GM10847 (cell line): ENCODE results near the gene CSF1R.

Experiments used
- POLR2A ChIP-seq: IDR thresholded peaks from 2 replicates; pipeline ENCODE4 v1.6.1; 2011; ENCODE audit not compliant: insufficient read length; ENCODE audit errors: extremely low read depth

CSF1R gene

GRCh38 chr5:150069672-150070627 lies 16.4 kb downstream of the CSF1R start:
- TF ChIP-seq POLR2A = no peak

- no peak for TF ChIP-seq POLR2A
These were observed 17.3 kb downstream of the CSF1R start for GRCh38 chr5:150068961-150069645.

- TF ChIP-seq POLR2A = no peak
These were observed 17.9 kb downstream of the CSF1R start for GRCh38 chr5:150068472-150068871.

DNA sequence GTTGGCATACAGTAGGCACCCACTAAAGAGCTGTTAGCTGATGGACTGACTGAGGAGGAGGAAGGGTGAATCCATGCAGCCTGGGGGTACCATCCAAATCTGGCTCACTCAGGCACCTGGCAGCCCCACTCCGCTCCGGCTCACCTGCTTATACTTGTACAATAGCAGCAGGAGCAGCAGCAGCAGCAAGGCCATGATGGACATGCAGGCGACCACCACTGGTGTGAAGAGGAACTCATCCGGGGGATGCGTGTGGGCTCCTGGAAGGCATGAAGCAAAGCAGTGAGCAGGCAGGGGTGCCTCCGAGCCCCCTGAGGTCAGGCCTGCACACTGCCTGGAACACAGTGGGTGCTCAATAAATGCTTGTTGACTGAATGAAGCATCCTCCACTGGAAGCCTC lies 18.3 kb downstream of the CSF1R start:
- no peak for TF ChIP-seq POLR2A

- TF ChIP-seq POLR2A = no peak
These were observed 18.9 kb downstream of the CSF1R start for GRCh38 chr5:150067405-150067960.

- TF ChIP-seq POLR2A = no peak
These were observed 19.4 kb downstream of the CSF1R start for GRCh38 chr5:150066901-150067396.

DNA sequence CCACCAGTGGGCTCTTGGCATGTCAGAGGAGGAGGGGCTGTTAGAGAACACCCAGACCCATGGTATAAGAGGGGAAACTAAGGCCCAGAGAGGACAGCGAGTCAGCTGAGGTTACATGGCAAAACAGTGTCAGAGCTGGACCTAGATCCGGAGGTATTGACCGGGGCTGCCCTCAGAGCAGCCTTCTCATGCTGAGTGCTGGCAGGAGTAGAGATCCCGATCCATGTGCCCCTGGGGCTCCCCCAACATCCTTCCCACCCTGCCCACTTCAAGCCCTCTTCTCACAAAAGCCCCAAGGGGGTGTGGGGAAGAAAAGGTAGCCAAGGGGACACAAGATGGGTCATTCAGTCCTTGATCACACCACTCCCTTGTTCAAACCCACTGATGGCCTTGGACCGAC lies 19.9 kb downstream of the CSF1R start:
- no peak for TF ChIP-seq POLR2A

DNA sequence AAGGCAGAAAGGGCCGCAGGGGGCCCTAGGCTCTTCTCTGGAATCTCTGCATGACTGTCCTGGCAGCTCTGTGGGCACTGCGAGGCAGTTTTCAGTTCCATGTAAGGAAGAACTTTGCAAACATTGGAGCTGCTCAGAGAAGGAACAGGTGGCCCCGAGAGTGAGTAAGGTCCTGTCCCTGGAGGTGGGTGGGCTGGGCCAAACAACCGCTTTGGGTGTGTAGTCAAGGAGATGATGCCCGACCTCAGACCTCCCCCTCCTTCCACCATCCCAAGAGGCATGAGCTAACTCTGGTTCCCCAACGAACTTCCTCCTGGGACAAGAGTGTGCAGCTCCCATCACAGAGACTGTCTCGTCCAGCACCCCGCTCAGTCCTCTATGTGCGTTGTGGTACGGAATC lies 20.5 kb downstream of the CSF1R start:
- no peak for TF ChIP-seq POLR2A

DNA sequence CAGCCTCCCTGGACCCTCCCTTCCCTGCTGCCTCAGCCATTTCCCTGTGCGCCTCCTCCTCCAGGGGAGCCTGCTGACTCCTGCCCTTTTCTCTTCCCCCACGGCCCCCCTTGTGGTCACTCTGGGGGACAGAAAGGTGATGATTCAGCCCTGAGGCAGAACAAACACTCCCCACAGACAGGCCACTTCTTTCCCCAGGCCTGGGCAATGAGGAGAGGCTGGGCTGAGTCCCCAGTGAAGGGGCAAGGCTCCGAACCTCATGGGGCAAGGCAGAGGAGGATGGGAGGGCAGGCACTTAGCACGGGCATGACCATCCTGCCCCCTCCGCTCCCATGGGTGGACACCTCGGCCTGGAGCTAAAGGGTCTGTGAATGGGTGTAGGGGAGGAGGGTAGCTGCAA lies 21.0 kb downstream of the CSF1R start:
- TF ChIP-seq POLR2A = no peak

DNA sequence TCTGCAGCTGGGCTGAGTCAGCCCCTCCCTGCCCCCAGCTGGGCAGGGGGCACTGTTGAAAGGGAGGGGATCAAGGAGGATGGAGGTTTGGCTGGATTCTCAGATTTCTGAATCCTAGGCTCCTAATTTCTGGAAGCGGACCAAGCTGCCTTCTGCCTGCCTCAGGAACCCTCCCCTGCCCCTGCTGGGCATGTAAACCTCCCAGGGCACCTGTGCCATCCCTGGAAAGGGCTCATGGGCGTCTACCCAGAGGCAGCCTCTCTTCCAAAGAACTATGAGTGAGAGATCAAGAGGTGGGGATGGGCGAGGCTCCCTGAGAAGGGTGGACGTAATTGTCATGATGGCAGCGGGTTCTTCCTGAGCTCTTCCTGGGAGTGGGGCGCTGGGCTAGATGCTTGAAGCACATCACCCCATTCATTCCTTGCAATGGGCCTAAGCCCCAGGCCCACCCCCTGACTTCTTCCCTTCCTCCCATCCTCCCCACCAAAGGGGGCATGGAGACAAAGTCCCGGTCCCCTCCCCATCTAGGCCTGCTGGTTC lies 21.6 kb downstream of the CSF1R start:
- TF ChIP-seq POLR2A = no peak

DNA sequence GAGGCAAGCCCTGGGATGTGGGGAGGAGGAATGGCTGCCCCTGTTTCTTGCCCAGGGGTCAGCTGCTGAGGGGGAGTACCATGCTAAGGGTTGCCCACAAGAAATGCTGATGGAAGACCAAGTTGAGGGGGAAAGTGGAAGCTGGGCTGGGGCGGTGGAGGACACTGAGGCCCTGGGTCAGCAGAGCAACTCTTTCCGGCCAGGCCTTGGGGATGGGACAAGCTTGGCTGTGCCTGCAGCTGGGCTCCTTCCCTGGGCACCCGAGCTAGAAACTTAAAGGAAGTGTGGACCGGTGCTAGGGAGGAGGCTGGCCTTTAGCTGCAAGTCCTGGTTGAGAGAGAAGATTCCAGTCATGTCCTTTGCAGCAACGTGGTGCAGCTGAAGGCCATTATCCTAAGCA lies 22.7 kb downstream of the CSF1R start:
- TF ChIP-seq POLR2A = no peak

DNA sequence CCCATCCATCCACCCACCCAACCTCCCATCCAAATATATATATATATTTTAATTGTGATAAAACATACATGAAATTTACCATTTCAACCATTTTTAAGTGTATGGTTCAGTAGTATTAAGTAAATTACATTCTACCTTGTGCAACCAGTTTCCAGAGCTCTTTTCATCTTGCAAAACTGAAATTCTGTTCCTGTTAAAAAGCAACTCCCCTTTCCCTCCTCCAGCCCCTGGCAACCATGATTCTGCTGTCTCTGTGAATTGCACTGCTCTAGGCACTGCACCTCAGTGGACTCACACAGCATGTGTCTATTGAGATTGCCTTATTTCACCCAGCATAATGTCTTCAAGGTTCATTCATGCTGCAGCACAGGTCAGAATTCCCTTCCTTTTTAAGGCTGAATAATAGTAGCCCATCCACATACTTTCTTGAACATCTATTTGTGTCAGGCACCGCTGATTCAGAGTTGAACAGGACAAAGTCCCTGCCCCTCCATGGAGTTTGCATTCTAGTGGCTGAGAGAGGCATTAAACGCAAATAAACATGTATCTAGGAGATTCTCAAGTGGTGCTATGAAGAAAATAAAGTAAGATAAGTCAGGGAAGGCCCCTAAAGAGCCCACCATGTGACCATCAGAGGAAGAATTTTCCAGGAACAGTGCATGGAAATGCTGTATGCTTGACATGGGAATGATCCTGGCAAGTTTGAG lies 24.0 kb downstream of the CSF1R start:
- TF ChIP-seq POLR2A = no peak

DNA sequence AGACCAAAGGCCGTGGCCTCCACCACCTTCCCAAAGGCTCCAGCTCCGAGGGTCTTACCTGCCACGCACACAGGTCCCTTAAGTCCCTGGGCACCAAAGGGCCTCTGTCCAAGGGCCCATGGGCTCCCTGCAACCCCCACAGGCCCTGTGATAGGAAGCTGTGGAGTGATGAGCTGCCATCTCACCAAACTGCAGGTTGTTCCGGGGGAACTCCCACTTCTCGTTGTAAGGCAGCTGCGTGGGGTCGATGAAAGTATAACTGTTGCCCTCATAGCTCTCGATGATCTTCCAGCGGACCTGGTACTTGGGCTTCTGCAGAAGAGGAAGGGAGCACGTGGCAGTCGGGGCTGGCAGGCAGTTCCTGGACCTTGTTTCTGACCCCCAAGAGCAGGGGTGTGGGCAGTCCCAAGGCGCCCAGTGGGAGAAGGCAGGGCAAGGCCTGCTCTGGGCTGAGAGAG lies 24.8 kb downstream of the CSF1R start:
- no peak for TF ChIP-seq POLR2A

DNA sequence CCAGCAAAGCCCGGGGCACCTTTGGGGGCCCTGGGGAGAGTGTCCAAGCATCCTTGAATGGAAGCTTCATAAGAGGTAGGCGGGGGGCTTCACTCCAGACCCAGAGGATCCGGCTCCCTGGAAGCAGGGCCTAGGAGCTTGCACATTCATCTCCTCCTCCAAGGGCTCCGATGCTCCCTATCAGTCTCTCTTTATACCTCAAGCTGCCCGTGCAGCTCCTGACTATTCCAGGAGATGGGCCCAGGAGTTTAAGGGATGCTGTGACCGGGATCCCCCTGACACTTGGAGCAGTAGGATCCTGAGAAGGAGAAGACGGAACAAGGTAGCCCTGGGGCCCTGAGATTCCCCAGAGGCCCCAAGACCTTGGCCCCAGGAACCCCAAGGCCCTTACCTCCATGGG lies 25.9 kb downstream of the CSF1R start:
- TF ChIP-seq POLR2A = no peak

GRCh38 chr5:150059623-150060022 lies 26.7 kb downstream of the CSF1R start:
- TF ChIP-seq POLR2A = no peak

- TF ChIP-seq POLR2A = no peak
These were observed 27.8 kb downstream of the CSF1R start for GRCh38 chr5:150058480-150059126.
